GM21381 (cell line): Measurements from ENCODE around the gene NANP.
"Not testable (repeated sequence)": the region's sequence is repeated elsewhere in the genome, so short reads cannot be mapped to it uniquely, and the experiment has no call there.

Experiments
- ATAC-seq: cut with Tn5 transposase; IDR thresholded peaks from one replicate; pipeline ENCODE4 v1.9.1; 2021; ENCODE audit warnings: mild to moderate bottlenecking, moderate library complexity; ENCODE audit not compliant: unreplicated experiment

The NANP gene

GRCh38 chr20:25623736-25624499, at the start of gene NANP:
TSS of gene NANP (minus strand) at chr20:25624014. CDS start at chr20:25623948, 66 bp downstream.
- ATAC-seq: peak; percentile 83

DNA sequence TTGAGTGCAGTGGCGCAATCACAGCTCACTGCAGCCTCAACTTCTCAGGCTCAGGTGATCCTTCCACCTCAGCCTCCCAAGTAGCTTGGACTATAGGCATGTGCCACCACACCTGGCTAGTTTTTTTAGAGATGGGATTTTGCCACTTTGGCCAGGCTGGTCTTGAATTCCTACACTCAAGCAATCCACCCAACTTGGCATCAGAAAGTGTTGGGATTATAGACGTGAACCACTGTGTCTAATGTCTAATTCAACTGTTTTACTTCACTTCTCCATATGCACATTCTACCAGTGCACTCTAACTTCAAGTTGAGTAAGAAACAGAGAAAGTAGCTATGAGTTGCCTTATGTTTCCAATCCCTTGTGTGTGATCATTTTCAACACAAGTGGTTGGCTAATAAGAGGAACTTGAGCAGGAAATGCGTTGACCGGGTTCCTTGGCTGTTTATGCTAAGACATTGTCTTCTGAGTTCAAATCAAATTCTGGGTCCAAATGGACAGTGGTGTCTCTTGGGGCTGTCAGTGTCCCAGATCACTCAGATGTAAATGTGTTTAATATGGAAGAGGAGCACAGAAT, 48.9 kb upstream of the NANP start:
- ATAC-seq: no peak

GRCh38 chr20:25669826-25670422, 46.1 kb upstream of the NANP start:
- ATAC-seq: no peak

DNA sequence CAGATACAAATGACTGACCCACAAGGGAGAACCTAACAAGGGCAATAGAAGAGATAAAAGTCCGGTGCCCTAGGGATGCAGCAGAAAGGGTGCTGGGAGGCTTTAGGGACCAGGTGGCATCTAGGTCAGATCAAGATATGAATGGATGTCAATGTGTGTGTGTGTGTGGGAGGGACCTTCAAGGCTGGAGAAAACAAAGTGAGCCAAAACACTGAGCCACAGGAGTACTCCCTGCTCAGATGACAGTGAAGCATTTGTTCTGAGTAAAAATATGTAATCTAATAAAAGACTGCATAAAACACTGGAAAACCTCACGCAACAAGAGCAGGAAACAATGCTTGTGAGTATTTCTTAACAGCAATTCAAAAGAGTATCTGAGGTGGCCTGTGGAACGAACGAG, 44.6 kb upstream of the NANP start:
- ATAC-seq: no peak

- no peak for ATAC-seq
Measured at GRCh38 chr20:25659999-25660398, 36.2 kb upstream of the NANP start.

DNA sequence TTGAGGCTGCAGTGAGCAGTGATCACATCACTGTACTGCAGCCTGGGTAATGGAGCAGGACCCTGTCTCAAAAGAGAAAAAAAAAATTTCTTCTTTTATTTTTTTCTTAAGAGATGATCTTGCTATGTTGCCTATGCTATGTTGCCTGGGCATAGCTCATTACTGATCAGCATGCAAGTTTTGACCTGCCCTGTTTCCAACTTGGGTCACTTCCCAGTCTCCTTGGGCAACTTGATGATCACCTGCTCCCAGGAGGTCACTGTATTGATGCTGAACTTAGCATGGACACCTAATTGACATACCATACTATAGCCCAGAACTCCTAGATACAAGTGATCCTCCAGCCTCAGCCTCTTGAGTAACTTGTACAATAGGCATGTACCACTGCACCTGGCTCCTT, 30.7 kb upstream of the NANP start:
- ATAC-seq: no peak

GRCh38 chr20:25652866-25653265, 29.1 kb upstream of the NANP start:
- ATAC-seq: not testable (repeated sequence)

DNA sequence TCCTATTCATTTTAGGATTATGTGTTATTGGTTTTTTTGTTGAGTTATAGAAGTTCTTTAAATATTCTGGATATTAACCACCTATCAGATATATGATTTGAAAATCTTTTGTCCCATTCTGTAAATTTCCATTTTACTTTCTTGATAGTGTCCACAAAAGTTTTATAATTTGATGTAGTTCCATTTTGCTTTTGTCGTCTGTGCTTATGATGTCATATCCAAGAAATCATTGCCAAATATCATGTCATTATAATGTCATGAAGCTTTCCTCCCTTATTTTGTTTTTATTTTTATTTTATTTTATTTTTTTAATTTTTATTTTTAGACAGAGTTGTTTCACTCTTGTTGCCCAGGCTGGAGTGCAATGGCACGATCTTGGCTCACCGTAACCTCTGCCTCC, 21.0 kb upstream of the NANP start:
- ATAC-seq: no peak

DNA sequence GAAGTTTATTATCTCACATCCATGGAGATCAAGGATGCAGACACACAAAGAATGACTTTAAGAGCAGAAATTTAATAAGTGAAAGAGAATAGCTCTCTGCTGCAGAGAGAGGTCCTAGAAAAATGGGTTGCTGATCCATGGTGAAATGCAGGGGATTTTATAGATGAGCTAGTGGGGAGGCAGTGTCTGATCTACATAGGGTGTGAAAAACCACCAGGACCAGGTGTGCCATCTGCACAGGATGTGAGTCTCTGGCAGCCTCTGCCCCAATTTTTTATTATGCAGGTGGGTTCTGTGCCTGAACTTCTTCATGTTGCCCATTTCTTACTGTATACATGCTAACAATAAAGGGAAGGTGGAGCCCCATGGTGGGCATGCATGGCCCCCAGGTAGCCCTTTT, 19.9 kb upstream of the NANP start:
- ATAC-seq: no peak

- no peak for ATAC-seq
Measured at GRCh38 chr20:25637247-25637646, 13.4 kb upstream of the NANP start.

DNA sequence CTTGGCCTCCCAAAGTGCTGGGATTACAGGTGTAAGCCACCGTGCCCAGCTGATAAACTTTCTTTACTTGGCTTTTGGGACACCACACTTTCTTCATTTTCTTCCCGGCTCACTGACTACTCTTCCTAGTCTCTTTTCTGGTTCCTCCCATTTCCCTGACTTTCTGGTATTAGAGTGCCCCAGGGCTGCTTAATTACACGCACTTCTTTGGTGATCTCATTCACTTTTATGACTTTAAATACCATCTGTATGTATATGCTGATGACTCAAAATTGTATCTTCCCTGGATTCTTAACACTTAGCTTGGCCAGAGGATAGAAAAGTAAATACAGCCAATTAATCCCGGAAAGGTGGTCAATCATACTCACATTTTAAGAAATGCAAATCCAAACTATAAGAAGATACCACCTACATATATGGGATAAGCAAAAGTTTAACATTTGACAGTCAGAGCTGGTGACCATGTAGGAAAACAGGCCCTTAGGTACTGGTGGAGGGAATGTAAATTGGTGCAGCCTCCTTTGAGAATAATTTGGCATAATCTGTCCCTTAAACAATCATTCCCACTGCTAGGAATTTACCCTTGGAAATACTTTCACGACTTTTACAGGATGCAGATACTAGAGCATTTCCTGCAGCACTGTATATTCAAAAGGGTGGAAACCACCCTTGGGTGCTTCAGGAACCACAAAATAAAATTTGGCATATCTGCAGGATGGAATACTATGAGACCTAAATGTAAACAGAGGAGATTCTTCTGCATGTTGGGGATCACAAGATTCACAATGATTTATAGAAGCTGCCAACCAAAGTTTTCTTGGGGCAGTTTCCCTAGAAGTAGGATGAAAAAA, 9.4 kb upstream of the NANP start:
- ATAC-seq: no peak

DNA sequence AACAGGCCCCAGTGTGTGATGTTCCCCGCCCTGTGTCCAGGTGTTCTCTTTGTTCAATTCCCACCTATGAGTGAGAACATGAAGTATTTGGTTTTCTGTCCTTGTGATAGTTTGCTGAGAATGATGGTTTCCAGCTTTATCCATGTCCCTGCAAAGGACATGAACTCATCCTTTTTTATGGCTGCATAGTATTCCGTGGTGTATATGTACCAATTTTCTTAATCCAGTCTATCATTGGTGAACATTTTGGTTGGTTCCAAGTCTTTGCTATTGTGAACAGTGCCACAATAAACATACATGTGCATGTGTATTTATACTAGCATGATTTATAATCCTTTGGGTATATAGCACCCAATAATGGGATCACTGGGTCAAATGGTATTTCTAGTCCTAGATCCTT, 6.8 kb upstream of the NANP start:
- not testable (repeated sequence) for ATAC-seq

DNA sequence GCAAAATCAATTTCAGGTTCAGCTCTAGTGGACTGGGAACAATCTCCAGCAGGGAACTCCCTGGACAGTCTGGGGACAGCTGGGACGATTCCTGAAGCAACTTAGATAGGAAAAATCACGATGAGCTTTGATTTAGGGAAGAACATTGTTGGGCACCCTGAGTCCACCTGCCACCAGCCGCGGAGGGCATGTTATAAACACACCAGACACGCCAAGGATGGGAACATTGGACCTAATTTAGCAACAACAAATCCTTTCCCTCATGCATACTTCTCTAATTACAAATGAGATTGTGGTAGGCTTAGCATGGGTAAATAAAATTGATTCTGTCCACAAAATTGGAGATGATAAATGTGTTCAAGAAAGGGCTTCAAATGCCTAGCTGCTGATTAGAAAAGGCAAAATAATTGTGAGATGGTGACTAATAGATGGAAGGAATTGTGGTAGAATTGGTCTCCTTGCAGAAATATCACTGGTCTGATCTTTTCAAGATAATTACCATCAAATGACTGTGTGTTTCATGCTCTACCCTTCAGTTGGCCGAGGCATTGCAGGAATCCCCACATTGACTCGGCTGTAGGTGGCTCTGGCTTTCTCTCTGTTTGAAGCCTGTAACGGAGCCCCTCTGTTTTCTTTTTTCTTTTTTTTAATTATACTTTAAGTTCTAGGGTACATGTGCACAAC, 6.1 kb upstream of the NANP start:
- no peak for ATAC-seq

DNA sequence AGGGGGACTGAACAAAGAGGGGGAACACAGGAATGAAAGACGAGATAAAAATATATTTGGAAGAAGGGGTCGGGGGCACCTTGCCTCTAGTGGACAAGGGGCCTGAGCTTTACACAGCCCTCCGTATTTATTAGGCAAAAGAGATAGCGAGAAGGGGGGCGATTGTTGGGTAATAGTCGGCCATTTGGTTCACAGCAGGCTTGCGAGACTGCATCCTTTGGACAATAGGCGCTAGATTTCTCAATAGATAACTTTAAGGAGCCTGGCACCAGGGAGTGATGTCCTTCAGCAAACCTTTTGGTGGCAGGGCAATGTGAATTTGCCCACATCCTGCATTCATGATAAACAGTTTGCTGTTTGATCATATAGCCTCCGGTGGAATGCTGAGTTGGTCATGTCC, 3.0 kb upstream of the NANP start:
- ATAC-seq: no peak

DNA sequence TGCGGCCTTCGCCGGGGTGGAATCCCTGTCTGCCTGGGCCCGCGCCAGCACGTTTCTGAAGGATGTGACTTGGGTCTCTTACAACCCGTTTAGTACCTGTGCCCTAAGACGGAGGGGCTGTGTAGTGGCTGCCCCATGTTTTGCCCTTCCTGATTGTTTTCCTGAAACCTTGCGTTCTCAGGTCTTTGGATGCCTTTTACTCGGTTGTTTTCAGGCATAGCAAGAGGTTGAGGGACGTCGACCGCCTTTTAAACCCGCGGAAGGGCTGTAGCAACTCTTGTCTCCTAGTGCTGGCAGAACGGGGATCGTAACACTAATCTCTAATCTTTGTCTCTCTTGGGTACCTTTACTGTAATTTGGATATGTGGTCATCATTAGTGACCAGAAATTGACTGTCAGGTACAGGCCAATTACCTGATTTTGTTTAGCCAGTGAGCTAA, 706 bp upstream of the NANP start:
- ATAC-seq: no peak

GRCh38 chr20:25623225-25623735, 534 bp downstream of the NANP start:
- ATAC-seq: peak; percentile 10

DNA sequence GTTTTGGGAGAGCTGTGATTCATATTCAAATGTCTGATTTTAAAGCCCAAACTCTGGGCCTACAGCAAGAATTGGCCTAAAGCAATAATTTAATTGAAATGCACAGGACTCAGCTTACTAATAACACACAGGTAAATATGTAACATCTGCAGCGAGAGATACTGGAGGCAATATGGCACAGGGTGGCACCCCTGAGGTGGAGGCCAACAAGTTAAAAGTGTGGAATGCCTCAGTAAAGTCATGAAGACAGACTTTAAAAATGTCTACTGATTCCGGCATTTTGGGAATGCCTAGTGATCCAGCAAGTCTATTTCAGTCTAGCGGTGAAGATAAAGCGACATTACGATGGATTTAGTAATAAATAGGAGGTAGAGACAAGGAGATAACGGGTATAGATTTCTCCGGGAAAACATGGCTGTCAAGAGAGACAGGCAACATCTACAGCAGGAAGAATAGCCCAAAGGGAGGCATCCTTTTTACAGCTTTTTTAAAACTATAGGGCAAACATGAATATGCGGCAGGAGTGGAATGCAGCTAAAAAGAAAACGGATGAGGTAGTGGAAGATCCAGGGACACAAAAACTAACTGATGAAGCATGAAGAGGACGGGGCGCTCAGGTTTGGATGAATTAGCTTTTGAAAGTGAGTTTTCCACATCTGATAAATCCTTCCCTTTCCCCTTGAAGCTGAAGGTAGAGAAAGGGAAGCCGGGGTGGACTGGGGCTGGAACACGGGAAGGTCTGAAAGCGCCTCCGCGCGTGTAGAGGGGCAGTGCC, 1.2 kb downstream of the NANP start:
- no peak for ATAC-seq

GRCh38 chr20:25622049-25622448, 1.8 kb downstream of the NANP start:
- no peak for ATAC-seq

DNA sequence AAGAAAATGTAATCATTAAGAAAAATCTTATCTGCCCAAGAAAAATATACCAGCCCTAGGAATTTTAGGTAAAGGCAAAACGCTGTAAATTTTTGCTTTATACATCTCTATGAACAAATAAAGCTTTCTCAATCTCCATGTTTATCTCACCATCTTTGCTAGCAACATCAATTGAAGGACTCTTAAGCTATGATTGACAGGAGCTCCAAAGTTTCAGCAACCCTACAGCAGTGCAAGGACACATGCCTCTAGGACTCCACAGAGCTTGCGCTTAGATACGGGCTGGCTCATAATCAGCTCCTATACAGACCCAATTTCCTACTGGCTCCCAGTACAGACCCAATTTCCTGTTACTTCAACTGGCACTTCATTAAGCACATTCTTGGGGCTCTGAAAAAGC, 4.3 kb downstream of the NANP start:
- no peak for ATAC-seq

GRCh38 chr20:25608774-25609173, 15.0 kb downstream of the NANP start:
- no peak for ATAC-seq
